ENCODE data around the gene GRM8.

DNA sequence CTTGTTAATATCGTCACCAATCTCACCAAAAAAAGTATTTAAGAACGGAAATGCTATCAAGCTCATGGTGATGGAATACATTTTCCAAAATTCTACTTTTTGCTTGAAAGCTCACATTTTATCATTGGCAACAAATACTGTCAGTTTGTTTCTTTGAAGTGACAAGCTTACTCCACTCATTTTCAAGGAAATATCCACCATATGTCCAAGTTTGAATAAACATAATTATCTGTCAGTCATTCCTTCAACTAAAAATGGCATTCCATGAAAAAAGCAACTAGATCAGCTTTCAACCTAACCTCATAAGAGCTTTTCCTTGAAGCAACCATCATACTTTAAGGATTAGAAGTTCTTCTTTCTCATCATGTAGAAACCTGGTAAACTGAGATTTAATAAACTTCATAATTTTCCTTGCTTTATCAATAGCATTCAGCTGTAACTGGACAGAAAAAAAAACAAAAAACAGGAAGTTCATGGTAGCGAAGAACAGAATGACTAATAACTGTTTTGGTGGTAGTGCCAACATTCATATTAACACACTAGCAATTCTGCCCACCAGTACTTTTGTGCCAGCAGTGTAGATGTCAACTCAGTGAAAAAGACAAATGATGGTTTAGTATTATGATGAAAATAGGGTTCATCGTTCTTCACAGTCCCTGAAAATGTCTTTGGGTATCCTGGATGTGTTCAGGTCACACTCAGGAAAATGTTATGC, 764.9 kb downstream of the GRM8 start:
- TF ChIP-seq, protein P1, sequence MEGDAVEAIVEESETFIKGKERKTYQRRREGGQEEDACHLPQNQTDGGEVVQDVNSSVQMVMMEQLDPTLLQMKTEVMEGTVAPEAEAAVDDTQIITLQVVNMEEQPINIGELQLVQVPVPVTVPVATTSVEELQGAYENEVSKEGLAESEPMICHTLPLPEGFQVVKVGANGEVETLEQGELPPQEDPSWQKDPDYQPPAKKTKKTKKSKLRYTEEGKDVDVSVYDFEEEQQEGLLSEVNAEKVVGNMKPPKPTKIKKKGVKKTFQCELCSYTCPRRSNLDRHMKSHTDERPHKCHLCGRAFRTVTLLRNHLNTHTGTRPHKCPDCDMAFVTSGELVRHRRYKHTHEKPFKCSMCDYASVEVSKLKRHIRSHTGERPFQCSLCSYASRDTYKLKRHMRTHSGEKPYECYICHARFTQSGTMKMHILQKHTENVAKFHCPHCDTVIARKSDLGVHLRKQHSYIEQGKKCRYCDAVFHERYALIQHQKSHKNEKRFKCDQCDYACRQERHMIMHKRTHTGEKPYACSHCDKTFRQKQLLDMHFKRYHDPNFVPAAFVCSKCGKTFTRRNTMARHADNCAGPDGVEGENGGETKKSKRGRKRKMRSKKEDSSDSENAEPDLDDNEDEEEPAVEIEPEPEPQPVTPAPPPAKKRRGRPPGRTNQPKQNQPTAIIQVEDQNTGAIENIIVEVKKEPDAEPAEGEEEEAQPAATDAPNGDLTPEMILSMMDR (IDR thresholded peaks at IDR 0.05; ENCODE audit: low read depth, low read length, missing input control), result no peak
- TF ChIP-seq, protein P2, sequence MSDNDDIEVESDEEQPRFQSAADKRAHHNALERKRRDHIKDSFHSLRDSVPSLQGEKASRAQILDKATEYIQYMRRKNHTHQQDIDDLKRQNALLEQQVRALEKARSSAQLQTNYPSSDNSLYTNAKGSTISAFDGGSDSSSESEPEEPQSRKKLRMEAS (IDR thresholded peaks at IDR 0.05), result no peak
- TF ChIP-seq TAF1 (conservative IDR thresholded peaks at IDR 0.05), result no peak
- TF ChIP-seq, protein P3, sequence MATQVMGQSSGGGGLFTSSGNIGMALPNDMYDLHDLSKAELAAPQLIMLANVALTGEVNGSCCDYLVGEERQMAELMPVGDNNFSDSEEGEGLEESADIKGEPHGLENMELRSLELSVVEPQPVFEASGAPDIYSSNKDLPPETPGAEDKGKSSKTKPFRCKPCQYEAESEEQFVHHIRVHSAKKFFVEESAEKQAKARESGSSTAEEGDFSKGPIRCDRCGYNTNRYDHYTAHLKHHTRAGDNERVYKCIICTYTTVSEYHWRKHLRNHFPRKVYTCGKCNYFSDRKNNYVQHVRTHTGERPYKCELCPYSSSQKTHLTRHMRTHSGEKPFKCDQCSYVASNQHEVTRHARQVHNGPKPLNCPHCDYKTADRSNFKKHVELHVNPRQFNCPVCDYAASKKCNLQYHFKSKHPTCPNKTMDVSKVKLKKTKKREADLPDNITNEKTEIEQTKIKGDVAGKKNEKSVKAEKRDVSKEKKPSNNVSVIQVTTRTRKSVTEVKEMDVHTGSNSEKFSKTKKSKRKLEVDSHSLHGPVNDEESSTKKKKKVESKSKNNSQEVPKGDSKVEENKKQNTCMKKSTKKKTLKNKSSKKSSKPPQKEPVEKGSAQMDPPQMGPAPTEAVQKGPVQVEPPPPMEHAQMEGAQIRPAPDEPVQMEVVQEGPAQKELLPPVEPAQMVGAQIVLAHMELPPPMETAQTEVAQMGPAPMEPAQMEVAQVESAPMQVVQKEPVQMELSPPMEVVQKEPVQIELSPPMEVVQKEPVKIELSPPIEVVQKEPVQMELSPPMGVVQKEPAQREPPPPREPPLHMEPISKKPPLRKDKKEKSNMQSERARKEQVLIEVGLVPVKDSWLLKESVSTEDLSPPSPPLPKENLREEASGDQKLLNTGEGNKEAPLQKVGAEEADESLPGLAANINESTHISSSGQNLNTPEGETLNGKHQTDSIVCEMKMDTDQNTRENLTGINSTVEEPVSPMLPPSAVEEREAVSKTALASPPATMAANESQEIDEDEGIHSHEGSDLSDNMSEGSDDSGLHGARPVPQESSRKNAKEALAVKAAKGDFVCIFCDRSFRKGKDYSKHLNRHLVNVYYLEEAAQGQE (IDR thresholded peaks at IDR 0.05), result no peak
- no peak for TF ChIP-seq HNF4A (conservative IDR thresholded peaks at IDR 0.05)
- no peak for TF ChIP-seq FOXA1 (IDR thresholded peaks at IDR 0.05)
- TF ChIP-seq GABPA (IDR thresholded peaks at IDR 0.05 in 1 of 2, conservative IDR thresholded peaks at IDR 0.05 in 1 of 2), result no peak
